Adipose tissue (tissue), 3 donors: ENCODE data around the gene ST6GALNAC2. TPM values are rescaled to one million over a fixed set of nuclear protein-coding genes. Genes with fewer than 3 reads are reported as not detected.
"Not testable (repeated sequence)": the region's sequence is repeated elsewhere in the genome, so short reads cannot be mapped to it uniquely, and the experiment has no call there.

Experiments
- H3K27ac ChIP-seq: one replicate; pipeline ENCODE4 v1.5.1; 2013; ENCODE audit warnings: low read depth, low read length
- WGBS, 3 donors: extraction: QIAGEN DNeasy Blood & Tissue Kit; methylation state at CpG; one replicate each; pipeline ENCODE4 v1.1.7; 2013; 5-methylcytosine and 5-hydroxymethylcytosine counted together
- polyA plus RNA-seq, 3 donors: library from polyadenylated mRNA; stranded (reverse); fragments of 200-250 nt; gene quantifications; one replicate each; pipeline ENCODE4 v1.2.3, GENCODE V29; 2013
- donor health status: healthy with polysubstance abuse.
- donor health status: Bipolar disorder and iron deficiency.
- donor health status: healthy.

ST6GALNAC2 gene
- polyA plus RNA-seq, 3 donors, result 2.0 to 6.4 (median 4.2) TPM

DNA sequence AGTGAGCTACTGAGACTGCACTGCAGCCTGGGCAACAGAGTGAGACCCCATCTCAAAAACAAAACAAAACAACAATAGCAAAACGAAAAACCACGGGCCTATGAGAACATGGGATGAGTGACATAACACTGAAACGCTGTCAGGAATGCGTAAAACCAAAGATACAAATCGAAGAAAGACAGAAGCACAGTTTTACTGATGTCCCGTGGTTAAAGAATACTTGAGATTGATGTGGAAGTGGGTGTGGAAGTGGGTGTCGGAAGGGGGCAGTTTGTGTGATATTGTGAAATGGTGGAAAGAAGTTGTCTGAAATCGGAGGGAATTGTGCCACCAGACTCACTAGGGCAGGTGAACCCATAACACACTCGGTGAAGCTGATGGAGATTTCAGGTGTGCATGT is 9.5 kb downstream of the ST6GALNAC2 start:
- WGBS, 3 donors, result 79 to 91% (median 83%) methylated on average over 9 of the region's 9 CpGs
- no peak overlapping the region for H3K27ac ChIP-seq

DNA sequence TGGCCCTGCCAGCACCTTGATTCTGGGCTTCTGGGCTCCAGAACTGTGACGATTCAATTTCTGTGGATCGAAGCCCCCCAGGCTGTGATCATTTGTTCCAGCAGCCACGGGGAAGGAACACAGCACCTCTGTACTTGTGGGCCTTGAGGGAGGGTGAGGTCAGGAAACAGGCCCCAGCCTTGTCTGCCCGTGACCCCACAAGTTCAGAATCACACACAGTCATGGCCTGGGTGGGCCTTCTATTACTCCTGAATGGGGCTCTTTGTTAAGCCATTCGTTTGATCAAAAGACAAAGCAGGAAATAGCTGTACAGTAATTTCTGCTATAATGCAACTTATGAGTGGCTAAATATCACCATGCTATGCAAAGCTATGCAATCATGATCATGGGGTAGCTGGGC is 10.1 kb downstream of the ST6GALNAC2 start:
- H3K27ac ChIP-seq, result no peak overlapping the region
- 72 to 76% (median 75%) methylated on average over 5 of the region's 5 CpGs for WGBS, 3 donors

DNA sequence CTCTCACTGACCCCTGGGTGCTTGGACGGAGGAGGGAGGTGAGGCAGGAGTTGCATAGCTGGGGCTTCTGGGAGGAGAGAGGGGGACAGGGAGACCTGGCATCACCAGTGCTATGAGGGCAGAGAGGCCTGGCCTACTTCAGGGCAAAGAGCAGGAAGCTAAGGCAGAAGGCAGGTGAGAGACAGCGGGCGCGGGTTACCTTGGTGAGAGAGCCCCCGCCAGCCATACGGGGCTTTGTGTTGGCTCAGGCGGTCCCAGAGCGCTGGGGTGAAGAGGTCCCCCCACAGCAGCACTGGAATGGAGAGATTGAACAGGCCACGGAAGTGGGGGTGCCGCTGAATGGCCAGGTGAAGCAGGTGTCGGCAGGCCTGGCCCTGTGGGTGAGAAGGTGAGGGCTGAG is 11.5 kb downstream of the ST6GALNAC2 start:
- no peak overlapping the region for H3K27ac ChIP-seq
- 92 to 94% (median 92%) methylated on average over 10 to 11 of the region's 11 CpGs for WGBS, 3 donors

DNA sequence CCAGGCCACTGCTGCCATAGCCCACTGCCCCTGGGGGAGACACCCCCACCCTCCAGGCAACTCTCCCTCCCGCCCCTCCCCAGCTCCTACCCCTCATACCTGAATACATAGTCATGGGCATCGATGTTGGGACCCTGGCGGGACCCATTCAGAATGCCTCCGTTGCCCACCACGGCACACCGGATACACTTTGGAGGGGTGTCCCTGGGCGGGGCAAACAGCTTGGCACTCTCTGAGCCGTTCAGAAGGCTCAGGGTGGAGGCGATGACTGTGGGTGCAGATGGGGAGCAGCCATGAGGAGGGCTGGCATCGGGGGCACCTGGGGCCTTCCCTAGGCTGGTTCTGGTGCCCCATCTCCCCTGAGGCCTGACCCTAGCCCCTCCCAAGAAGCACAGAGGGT is 12.6 kb downstream of the ST6GALNAC2 start:
- WGBS, 3 donors, result 92 to 94% (median 93%) methylated on average over 10 of the region's 10 CpGs
- no peak overlapping the region for H3K27ac ChIP-seq

DNA sequence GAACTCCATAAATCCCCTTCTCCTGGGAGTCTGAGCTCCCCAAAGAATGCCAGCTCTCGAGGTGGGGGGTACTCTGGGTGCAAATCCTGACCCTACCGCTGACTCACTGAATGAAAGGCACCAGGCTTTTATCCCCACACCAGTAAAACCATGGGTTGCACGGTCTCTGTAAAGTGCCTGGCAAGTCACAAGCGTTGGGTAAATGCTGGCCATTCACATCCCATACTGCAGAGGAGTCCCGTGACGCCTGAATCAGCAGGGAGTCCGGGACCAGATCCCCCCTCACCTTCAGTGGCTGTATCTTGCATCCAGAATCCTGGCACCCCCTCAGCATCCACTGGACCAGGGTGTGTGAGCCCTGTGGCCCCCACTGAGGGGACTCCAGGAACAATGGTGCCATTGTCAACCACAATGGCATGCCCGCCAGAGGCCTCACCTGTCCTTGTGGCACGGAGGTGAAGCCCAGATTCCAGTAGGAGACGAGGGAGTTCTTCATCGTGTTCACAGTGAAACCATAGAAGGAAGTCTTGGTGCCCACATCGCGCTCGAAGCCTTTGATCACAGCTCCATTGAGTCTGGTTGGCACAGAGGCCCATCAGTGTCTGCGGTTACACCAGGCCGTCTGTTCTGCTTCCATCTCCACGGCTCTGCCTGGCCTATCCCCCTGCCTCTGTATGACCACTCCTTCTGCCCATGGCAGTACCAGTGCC is 13.3 kb downstream of the ST6GALNAC2 start:
- no peak overlapping the region for H3K27ac ChIP-seq

DNA sequence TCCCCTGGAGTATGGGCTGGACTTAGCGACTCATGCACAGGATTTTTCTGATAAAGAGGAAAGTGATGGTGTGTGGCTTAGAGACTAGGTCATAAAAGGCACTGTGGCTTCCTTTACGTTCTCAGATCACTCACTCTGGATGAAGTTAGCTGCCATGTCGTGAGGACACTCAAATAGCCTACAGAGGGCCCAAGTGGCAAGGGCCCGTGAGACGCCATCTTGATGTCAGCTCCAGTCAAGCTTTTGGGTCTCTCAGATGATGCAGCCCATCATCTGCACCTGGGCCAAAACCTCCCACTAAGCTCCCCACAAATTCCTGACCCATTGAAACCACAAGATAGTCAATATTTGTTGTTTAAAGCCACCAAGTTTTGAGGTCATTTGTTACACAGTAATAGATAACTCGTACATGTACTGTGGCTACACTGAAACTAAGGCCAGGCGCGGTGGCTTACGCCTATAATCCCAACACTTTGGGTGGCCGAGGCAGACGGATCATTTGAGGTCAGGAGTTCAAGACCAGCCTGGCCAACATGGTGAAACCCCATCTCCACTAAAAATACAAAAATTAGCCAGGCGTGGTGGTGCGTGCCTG is 14.7 kb downstream of the ST6GALNAC2 start:
- 89 to 95% (median 92%) methylated on average over 13 of the region's 13 CpGs for WGBS, 3 donors
- no peak overlapping the region for H3K27ac ChIP-seq

More for the DNA sequence above, 13.3 kb downstream of the ST6GALNAC2 start:
- 88 to 95% (median 94%) methylated on average over 17 of the region's 17 CpGs for WGBS, 3 donors

DNA sequence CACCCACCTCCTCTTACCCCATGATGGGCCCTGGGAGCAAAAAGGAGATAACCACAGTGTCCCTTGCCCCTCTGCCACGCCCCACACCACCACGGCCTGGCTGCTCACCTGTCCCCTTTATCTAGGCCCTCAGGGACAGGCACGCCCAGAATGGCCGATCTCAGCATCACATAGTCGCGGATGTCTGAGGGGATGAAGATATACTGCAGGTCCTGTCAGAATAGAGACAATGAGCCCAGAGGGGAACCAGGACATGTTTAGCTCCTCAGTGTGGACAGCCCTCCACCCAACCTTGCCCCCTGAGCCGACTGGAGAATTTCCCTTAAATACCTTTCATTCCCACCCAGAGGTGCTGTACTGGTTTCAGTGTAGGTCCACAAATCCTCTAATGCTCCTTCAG is 15.2 kb downstream of the ST6GALNAC2 start:
- H3K27ac ChIP-seq, result no peak overlapping the region
- WGBS, 3 donors, result 89 to 92% (median 90%) methylated on average over 7 of the region's 7 CpGs

DNA sequence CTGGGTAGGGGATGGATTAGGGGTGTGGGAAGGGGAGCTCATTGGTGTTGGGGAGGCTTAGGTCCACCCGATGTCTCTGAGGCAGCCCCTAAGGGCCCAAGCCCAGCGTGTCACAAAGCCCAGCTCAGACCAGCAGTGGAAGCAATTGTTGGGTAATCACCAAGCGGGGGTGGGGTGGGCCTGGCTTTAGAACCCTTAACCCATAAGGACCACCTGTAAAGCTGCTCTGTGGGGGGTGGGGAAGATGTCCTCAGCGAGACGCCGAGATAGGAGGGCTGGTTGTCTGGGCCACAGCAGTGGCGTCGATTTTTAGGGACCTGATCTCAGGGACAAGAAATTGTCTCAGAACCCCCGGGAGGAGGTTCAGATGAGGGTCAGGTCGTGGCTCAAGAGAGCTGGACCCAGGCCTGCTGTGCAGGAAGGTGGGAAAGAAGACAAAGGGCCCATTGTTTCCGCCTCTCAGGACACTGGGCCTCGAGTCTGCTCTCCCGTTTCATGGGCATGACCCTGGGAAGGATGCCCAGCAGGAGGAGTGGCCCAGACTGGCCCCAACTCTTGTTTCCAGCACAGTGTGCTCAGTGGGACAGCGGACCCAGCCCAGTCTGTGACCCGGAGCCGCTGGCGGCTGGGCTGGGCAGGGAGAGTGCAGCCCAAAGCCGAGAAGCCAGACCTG is 15.9 kb downstream of the ST6GALNAC2 start:
- 42 to 68% (median 55%) methylated on average over 18 of the region's 18 CpGs for WGBS, 3 donors
- no peak overlapping the region for H3K27ac ChIP-seq

DNA sequence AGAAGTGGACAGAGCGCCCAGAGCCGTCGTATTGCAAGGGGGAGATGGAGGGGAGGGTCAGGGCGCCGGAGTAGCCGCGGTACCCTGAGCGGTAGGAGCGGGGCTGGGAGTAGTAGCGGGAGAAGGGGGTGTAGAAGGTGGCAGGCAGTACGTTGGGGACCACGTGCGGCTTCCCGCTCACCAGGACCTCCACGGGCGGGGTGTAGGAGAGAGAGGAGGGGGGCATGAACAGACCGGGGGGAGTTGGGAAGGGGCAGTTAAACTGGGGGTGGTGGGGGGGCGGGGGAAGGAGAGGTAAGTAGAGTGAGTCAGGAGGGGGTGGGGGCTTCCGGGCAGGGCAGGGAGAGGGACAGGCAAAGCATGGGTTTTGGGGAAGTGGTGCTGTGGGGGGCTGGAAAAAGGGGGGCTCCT is 16.8 kb downstream of the ST6GALNAC2 start:
- no peak overlapping the region for H3K27ac ChIP-seq

DNA sequence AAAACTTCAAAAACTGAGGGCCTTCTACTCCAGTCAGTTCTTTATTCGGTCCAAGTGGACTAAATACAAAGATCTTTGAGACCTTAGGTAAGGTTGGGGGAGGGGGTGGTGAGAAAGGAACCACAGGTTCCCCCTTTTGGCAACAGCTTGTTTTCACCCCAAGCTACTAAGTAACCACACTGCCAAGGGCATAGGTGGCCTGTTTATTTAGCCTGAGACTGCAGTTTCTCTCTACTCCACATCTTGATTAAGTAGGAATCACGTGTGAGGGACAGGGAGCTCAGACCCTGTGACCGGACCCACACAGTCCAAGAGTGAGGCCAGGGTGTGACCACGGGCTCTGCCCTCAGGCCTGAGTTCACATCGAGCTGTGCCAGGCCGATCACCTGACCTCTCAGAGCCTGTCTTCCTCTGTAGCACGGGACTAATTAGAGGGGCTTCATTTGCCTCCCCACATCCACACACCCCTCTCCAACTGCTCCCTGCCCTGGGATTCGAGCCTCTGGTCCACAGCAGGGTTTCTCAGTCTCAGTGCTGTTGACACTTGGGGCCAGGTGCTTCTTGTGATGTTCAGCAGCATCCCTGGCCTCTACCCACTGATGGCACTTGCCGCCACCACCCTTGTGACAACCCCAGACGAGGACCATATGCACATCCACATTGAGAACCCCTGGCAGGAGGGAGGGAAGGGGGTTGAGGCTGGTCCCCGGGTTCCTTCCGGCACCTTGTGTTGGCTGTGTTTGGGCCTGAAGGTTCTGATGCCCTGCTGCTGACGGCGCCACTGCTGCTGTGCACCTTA is 17.8 kb downstream of the ST6GALNAC2 start:
- WGBS, 3 donors, result 52 to 63% (median 61%) methylated on average over 14 of the region's 14 CpGs
- H3K27ac ChIP-seq, result no peak overlapping the region

More for the DNA sequence above, 16.8 kb downstream of the ST6GALNAC2 start:
- 20 to 70% (median 36%) methylated on average over 17 to 19 of the region's 19 CpGs for WGBS, 3 donors

DNA sequence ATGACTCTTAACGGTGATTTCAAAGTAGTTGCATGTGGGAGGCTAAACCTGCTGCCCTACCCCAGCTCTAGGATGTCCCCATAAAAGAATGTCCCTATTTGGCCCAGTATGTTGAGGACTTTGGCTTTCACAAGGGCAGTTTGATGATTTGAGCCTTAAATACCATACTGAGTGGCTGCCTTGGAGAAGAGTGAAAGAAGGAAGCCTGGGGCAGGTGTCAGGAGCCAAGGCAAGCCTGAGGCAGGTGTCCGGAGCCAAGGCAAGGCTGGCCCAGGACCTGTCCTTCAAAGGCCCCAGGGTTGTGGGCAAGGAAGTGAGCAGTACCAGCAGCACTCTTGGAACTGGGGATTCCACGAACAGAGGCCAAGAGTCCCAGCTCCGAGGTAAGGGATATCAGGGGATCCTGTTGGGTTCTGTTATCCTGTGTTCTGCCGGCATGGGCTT is 18.6 kb downstream of the ST6GALNAC2 start:
- WGBS, 3 donors, result 64 to 85% (median 74%) methylated on average over 5 of the region's 5 CpGs
- H3K27ac ChIP-seq, result no peak overlapping the region

DNA sequence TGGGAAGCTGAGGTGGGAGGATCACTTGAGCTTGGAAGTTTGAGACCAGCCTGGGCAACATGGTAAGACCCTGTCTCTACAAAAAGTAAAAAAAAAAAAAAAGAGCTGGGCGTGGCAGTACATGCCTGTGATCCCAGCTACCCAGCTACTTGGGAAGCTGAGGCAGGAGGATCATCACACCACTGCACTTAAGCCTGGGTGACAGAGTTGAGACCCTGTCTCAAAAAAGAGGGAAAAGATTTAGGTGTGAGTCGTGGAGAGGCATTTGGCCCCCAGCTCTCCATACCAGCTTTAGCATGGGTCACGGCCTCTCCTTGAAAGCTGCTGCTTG is 19.1 kb downstream of the ST6GALNAC2 start:
- no peak overlapping the region for H3K27ac ChIP-seq
- 88 to 91% (median 91%) methylated on average over 3 of the region's 3 CpGs for WGBS, 3 donors

DNA sequence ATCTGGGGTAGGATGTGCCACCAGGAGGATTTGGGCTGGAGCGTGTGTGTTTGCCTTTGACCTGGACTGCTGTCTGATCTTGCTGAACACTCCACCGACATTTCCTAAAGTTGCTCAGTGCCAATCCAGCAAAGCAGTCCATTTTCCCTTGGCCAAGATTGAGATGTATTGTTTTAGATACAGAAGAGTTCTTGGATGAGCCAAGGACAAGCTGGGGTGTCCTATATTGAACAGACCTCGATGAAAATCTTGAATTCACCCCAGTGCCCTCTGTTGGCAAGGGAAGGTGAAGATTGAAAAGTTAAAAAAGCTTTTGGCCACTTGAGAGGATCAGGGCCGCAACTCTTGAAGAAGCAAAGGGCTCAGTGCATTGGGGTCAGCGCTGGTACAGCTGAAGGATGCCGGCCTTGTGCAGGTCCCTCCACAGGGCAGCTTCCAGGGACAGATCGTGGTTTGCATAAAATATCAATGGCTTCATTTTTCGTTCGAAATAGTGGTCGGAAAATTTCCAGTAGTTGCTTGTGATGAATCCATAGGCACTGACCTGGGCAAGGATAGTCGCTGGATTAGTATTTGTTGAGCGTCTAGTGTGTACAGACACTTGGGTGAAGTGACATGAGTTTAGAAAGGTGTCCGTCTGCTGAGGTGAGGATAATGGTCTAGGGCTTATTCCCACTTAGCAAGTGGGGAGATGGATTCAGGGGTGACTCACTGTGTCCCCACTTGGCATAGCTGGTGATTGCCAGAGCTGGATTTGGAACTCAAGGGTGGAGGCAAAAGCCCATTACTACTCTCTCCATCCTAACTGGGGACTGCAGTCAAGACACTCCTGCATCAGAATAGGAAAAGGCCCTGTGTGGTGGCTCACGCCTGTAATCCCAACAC is 19.7 kb downstream of the ST6GALNAC2 start:
- 88 to 93% (median 90%) methylated on average over 14 of the region's 14 CpGs for WGBS, 3 donors
- H3K27ac ChIP-seq, result no peak overlapping the region

DNA sequence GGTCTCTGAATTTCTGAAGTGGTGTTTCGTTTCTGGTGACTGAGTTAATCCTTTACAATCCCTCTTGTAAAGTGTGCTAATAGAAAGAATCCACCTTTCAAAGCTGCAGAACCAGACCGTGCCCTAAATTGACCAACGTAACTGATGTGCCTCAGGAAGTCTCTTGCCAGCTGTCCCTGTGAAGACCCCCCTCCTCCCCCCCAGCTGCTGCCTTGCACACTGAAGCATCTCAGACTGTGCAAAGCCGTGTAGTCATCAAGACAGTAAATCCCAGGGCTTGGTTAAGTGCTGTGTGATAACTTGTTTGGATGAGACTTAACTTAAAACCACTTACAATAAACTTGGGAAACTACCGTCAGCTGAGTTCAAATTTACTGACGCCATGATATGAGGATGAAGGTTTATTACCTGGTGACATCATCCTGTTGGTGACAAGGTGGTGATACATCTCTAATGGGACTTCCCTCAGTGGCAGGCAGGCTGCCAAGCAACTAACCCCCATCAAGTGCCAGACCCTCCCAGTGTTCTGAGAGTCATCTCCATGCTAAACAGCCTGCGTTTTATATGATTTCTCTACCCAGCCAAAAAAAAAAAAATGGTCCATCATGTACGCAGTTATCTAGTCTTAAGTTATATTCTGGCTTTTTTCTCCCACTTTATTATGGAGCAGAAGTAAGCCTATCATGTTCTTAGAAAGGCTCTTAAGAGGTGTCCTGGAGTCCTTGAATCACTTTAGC is 20.5 kb downstream of the ST6GALNAC2 start:
- H3K27ac ChIP-seq, result not testable (repeated sequence)
- 71 to 78% (median 73%) methylated on average over 8 of the region's 8 CpGs for WGBS, 3 donors

DNA sequence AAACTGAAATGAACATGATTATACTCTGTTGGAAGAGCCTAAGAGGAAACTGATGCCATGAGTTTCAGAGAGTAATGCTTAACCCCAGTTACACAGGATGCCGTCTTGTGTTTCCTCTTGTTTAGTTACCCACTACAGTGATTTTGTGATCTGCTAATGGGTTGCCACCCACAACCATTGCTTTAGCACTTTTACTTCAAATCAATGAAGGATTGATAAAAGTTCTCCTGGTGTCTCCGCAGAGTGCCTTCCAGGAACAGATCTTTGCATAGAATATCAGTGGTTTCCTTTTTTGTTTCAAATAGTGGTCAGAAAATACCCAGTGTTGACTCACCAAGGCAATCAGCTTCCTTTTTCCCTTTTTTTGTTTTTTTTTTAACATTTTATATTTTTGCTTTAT is 22.3 kb downstream of the ST6GALNAC2 start:
- not testable (repeated sequence) for H3K27ac ChIP-seq
- WGBS, 3 donors, result 57 to 73% (median 59%) methylated on average over 2 of the region's 2 CpGs

DNA sequence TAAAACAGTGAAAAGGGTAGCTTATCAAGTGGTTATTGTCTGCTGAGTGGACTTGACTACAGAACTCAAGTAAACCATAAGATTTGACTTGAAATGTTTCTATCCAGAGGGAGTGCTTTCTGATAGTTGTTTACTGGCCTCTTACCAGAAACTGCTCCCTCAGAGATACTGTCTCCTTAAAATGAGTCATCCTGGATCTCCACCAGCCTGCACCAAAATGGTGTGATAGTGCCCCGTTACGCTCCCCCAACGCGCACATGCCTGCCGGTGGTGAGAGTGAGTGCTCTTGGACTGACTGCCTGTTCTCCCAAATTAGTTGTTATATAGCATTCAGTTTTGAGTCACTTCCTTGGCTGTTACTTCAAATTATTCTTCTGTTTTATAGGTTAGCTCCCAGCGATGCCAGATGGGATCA is 22.9 kb downstream of the ST6GALNAC2 start:
- WGBS, 3 donors, result 58 to 74% (median 60%) methylated on average over 6 of the region's 6 CpGs
- H3K27ac ChIP-seq, result no peak overlapping the region

DNA sequence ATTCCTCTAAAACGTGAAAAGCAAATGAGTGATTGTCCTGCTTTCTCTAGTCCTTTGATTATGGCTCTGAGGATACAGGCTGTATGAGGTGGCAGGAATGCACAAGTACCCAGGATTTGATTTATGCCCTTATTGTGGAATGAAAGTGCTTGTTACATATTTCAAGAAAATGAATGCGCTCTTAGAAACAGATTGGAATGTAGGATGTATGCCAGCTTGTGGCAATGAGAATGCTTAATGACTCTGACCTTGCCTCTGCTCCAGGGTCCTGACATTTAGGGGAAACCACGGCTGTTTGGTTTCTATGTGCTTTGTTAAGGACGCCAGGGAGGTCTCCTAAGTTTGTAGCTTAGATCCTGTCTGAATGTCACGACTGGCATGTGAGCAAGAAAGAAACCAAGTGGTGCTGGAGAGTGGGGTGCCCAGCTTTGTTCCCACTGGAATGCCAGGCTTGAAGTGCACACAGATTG is 23.8 kb downstream of the ST6GALNAC2 start:
- 51 to 63% (median 60%) methylated on average over 5 of the region's 5 CpGs for WGBS, 3 donors
- no peak overlapping the region for H3K27ac ChIP-seq
